H1 (cell line): ENCODE data around the gene HADH. TPM values are rescaled to one million over a fixed set of nuclear protein-coding genes. Genes with fewer than 3 reads are reported as not detected.

ENCODE experiments used
- CHD1 ChIP-seq: IDR thresholded peaks from 2 replicates; pipeline ENCODE4 v1.6.1; 2012; ENCODE audit warnings: low read depth, low read length, improper control_type of control experiment
- KDM5A ChIP-seq: fragments of 200-600 bp; IDR thresholded peaks from 2 replicates; pipeline ENCODE4 v1.7.1; 2012; ENCODE audit warnings: mild to moderate bottlenecking, low read length, inconsistent platforms, mixed read lengths
- MAFK ChIP-seq: IDR thresholded peaks from 2 replicates; pipeline ENCODE4 v1.6.1; 2012; ENCODE audit warnings: low read depth, mild to moderate bottlenecking, improper control_type of control experiment, low read length
- RNF2 ChIP-seq: fragments of 200-900, 300-1000 bp; sonication (generic); IDR thresholded peaks from 2 replicates; pipeline ENCODE4 v1.7.1; 2016; ENCODE audit warnings: borderline replicate concordance, low read depth, mild to moderate bottlenecking, antibody characterized with exemption, low read length; ENCODE audit not compliant: poor library complexity, severe bottlenecking; ENCODE audit errors: missing control alignments
- TEAD4 ChIP-seq: IDR thresholded peaks from 2 replicates; pipeline ENCODE4 v1.6.1; 2012; ENCODE audit warnings: low read depth, low read length, inconsistent platforms, mixed read lengths
- polyA plus RNA-seq, 7 experiments: library from polyadenylated mRNA; depleted of rRNA in 3 of 7; stranded (reverse) in 5 of 7; unstranded in 2 of 7; fragments of >200 nt in 5 of 7; fragments of 200-250 nt in 2 of 7; gene quantifications; 1 replicate in 5 of 7; 2 replicates in 1 of 7; 4 replicates in 1 of 7; pipeline versions ENCODE4 v1.2.1 to v1.2.3, GENCODE V29; 2011 to 2013; ENCODE audit warnings: missing spikeins in 2 of 7, mixed read lengths in 2 of 7
- total RNA-seq: library from RNA; stranded (reverse); fragmentation: NEBNext Ultra II Directional; extraction: Animal tissue kit (Norgen Biotek cat#: 25700); gene quantifications from 2 replicates; pipeline ENCODE4 v1.2.1, GENCODE V29; 2021

Gene HADH
- total and polyA plus RNA-seq, 2 of the 8 experiments (the other 6 are each of a cell fraction or from before 2014, with no cell fraction given) = 47.5 to 54.4 TPM

DNA sequence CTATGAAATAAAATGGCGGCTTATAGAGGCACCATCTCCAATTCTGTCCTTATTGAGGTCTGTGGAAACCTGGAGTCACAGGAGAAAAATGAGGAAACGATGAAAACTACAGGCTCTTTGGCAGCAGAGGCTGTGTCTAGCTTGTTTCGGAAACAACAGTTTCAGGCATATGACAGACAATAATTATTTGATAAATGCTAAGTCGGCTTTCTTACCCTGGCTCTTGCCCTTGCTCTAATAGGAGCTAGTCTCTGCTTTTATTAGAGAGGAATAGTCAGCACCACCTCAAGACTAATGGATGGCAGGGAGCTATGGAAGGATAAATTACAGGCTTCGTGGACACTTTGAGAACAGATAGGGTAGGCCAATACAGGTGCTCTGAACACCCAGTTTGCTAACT is 24.3 kb downstream of the HADH start (continued):
- TF ChIP-seq TEAD4 (no peak), KDM5A (no peak), RNF2 (no peak), MAFK (no peak), CHD1 (no peak)
